CD4-positive, alpha-beta T cell (primary cell): ENCODE data around the gene REM1. TPM values are rescaled to one million over a fixed set of nuclear protein-coding genes. Genes with fewer than 3 reads are reported as not detected.
"Not testable (repeated sequence)": the region's sequence is repeated elsewhere in the genome, so short reads cannot be mapped to it uniquely, and the experiment has no call there.

ENCODE experiments used
- ATAC-seq: fragments of 200-7000 bp; cut with Tn5 transposase; one replicate; pipeline ENCODE4 v1.10.0; 2022; ENCODE audit warnings: mild to moderate bottlenecking; ENCODE audit not compliant: poor library complexity
- CTCF ChIA-PET: fragments of 350-600 bp; sonication (Branson Sonifier 250); formaldehyde crosslinking; loops from one replicate; lab custom pipeline; 2021; ENCODE audit warnings: antibody characterized with exemption, inconsistent platforms; lab: Charles Lee
- POLR2A ChIA-PET: fragments of 350-600 bp; sonication (Branson Sonifier 250); formaldehyde crosslinking; loops from one replicate; lab custom pipeline; 2021; ENCODE audit warnings: antibody characterized with exemption, inconsistent platforms; lab: Charles Lee
- DNase-seq, 14 experiments: peaks; one replicate each; pipeline ENCODE4 v3.0.0-alpha.2; 2013 to 2020; ENCODE audit warnings: mixed read lengths in 2 of 14
- H3K27ac ChIP-seq, 2 donors: one replicate each; pipeline versions ENCODE4 v1.5.1 to v1.7.0; 2013; ENCODE audit warnings: low read length in 2 of 2, low read depth in 1 of 2, mild to moderate bottlenecking in 1 of 2
- H3K27me3 ChIP-seq, 2 experiments: 1 replicate in 1 of 2; 2 replicates in 1 of 2; pipeline versions ENCODE4 v1.6.1 to v1.7.0; 2013; ENCODE audit warnings: low read length in 2 of 2, control low read depth in 1 of 2, mild to moderate bottlenecking in 1 of 2, moderate library complexity in 1 of 2; ENCODE audit not compliant: insufficient read depth in 2 of 2, control insufficient read depth in 1 of 2
- H3K36me3 ChIP-seq: one replicate; pipeline ENCODE4 v1.6.1; 2013; ENCODE audit warnings: low read length, control low read depth; ENCODE audit not compliant: insufficient read depth
- H3K4me1 ChIP-seq: one replicate; pipeline ENCODE4 v1.6.1; 2013; ENCODE audit warnings: low read length, control low read depth; ENCODE audit not compliant: insufficient read depth
- H3K4me3 ChIP-seq: one replicate; pipeline ENCODE4 v1.5.1; 2013; ENCODE audit warnings: mild to moderate bottlenecking, low read length, moderate library complexity
- H3K9me3 ChIP-seq, 2 experiments: 1 replicate in 1 of 2; 2 replicates in 1 of 2; pipeline versions ENCODE4 v1.6.1 to v1.7.0; 2013; ENCODE audit warnings: low read length in 2 of 2, mild to moderate bottlenecking in 2 of 2, control low read depth in 1 of 2, moderate library complexity in 1 of 2; ENCODE audit not compliant: control insufficient read depth in 1 of 2, insufficient read depth in 1 of 2
- H3K27ac Mint-ChIP-seq: one replicate; pipeline ENCODE4 v1.8.0; 2020; ENCODE audit warnings: mixed read lengths
- H3K27me3 Mint-ChIP-seq: one replicate; pipeline ENCODE4 v1.8.0; 2021; ENCODE audit warnings: mixed read lengths
- H3K36me3 Mint-ChIP-seq: one replicate; pipeline ENCODE4 v1.8.0; 2021; ENCODE audit warnings: low read depth, mixed read lengths
- H3K4me1 Mint-ChIP-seq: one replicate; pipeline ENCODE4 v1.8.0; 2021; ENCODE audit warnings: low read depth, mixed read lengths
- H3K4me3 Mint-ChIP-seq: one replicate; pipeline ENCODE4 v1.8.0; 2020; ENCODE audit warnings: mild to moderate bottlenecking, mixed read lengths
- H3K9me3 Mint-ChIP-seq: one replicate; pipeline ENCODE4 v1.8.0; 2020; ENCODE audit warnings: mixed read lengths
- intact Hi-C, 2 experiments: fragments of 100-400 bp; cut with DNase I in 1 of 2; cut with micrococcal nuclease in 1 of 2; formaldehyde crosslinking; loops; one replicate each; pipeline versions ENCODE4 v1.15.1 to v1.9.0; 2023 to 2025; cut with DNase I, micrococcal nuclease
- polyA plus RNA-seq, 2 donors: library from polyadenylated mRNA; unstranded; fragments of 120-200 nt; gene quantifications; one replicate each; pipeline ENCODE4 v1.2.1, GENCODE V29; 2013
- total RNA-seq, 174 experiments: library from RNA in 2 of 174; stranded (reverse) in 2 of 174; gene quantifications; one replicate each; pipeline ENCODE4 v1.2.3 and lab custom pipeline; 2021 to 2026
- TF ChIP-seq, protein P1 (sequence below): fragments of 200-600 bp; IDR thresholded peaks from one replicate; pipeline ENCODE4 v1.8.0; 2022; ENCODE audit warnings: antibody characterized with exemption, mild to moderate bottlenecking

The REM1 gene, protein sequence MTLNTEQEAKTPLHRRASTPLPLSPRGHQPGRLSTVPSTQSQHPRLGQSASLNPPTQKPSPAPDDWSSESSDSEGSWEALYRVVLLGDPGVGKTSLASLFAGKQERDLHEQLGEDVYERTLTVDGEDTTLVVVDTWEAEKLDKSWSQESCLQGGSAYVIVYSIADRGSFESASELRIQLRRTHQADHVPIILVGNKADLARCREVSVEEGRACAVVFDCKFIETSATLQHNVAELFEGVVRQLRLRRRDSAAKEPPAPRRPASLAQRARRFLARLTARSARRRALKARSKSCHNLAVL
- total RNA-seq (not detected), total RNA-seq (lab: John Stamatoyannopoulos, UW) (0 to 0.13 (median 0) reads per million in 172 experiments)
- polyA plus RNA-seq (2013, experiment 1 of 2), result not detected
- 0.22 TPM for polyA plus RNA-seq (2013, experiment 2 of 2)

DNA sequence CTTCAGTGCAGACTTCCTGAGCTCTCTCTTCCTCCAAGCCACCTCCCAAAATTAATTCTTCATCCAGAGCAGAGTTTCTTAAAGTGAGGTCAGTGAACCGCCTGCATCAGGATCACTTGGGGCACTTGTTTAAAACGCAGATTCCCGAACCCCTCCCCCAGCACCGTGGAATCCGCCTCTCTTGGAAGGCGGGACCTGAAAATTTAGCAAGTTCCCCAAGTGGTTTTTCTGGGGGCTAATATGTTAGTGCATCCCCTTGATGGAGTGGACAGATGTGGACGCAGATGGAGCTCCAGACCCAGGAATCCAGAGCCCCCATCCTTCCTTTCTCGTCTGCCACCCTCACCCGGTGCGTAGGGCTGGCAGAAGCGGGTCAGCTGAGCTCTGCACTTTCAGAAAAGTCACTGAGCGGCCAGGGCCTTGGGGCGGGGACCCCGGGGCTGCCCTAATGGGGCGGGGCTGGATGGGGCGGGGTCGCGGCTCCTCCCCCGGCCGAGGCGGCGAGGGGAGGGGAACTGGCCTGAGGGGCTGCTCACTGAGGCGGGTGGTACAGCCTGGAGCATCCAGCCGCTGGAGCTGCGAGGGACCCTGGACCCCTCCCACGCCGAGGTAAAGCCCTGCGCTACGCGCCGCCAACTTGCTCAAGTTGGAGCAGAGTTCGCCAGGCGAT is at the start of gene REM1, which contains the start of gene DEFB124:
REM1 (plus strand) TSS at position 531 of the 670 bp plus-strand sequence. CDS start 1,158 bp downstream, outside the sequence.
DEFB124 (minus strand) TSS at position 370 of the 670 bp plus-strand sequence. CDS start 2,114 bp downstream, outside the sequence.
- ChIA-PET POLR2A (no interaction called here), CTCF (interaction anchor here (0.8 to 1.3 kb wide), 2 partner anchors 15 to 28 kb away, joined by 3 read pairs; no protein-coding TSS in a partner anchor)
- no peak for ATAC-seq
- no peaks in the 10 kb centered on the region for H3K36me3 Mint-ChIP-seq
- H3K9me3 Mint-ChIP-seq, result no peaks in the 10 kb centered on the region
- no peak within 1 kb of the TSS for H3K4me3 Mint-ChIP-seq
- no peaks in the 10 kb centered on the region for H3K36me3 ChIP-seq
- TF ChIP-seq, protein P1, sequence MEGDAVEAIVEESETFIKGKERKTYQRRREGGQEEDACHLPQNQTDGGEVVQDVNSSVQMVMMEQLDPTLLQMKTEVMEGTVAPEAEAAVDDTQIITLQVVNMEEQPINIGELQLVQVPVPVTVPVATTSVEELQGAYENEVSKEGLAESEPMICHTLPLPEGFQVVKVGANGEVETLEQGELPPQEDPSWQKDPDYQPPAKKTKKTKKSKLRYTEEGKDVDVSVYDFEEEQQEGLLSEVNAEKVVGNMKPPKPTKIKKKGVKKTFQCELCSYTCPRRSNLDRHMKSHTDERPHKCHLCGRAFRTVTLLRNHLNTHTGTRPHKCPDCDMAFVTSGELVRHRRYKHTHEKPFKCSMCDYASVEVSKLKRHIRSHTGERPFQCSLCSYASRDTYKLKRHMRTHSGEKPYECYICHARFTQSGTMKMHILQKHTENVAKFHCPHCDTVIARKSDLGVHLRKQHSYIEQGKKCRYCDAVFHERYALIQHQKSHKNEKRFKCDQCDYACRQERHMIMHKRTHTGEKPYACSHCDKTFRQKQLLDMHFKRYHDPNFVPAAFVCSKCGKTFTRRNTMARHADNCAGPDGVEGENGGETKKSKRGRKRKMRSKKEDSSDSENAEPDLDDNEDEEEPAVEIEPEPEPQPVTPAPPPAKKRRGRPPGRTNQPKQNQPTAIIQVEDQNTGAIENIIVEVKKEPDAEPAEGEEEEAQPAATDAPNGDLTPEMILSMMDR, result no peak
- peaks cover 8% of the 10 kb centered on the region for H3K4me1 ChIP-seq
- H3K27ac Mint-ChIP-seq, result no peak within 1 kb of the TSS
- H3K27ac ChIP-seq, result no peak within 1 kb of the TSS
- H3K4me3 ChIP-seq, result no peak within 1 kb of the TSS
- no peaks in the 10 kb centered on the region for H3K4me1 Mint-ChIP-seq
- H3K27me3 Mint-ChIP-seq, result peaks cover 62% of the 10 kb centered on the region
- intact Hi-C loops, result no loop called here
- DNase-seq, result no peak
- H3K27me3 ChIP-seq, result peaks cover 22 to 35% of the 10 kb centered on the region in 2 experiments
- H3K9me3 ChIP-seq, result peaks cover 0 to 17% of the 10 kb centered on the region in 2 experiments

DNA sequence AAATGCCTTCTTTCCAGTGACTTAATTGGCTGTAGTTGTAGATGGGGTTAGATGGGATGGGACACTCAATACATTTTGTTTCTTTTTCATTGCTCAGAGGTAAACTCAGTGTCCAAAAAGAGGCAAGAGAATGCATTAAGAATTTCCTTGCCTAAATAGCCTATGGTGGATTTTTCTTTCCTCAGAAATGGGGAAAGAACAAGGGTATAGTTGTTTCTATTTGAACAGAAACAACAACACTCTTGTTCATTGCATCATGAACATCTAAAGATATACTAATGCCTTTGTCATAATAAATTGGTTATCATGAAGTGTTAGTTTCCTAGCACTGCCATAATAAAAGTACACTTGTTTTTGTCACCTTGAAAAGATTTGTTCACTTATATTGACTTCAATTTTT is 49.3 kb upstream of the REM1 start:
- CTCF ChIA-PET, result no interaction called here

DNA sequence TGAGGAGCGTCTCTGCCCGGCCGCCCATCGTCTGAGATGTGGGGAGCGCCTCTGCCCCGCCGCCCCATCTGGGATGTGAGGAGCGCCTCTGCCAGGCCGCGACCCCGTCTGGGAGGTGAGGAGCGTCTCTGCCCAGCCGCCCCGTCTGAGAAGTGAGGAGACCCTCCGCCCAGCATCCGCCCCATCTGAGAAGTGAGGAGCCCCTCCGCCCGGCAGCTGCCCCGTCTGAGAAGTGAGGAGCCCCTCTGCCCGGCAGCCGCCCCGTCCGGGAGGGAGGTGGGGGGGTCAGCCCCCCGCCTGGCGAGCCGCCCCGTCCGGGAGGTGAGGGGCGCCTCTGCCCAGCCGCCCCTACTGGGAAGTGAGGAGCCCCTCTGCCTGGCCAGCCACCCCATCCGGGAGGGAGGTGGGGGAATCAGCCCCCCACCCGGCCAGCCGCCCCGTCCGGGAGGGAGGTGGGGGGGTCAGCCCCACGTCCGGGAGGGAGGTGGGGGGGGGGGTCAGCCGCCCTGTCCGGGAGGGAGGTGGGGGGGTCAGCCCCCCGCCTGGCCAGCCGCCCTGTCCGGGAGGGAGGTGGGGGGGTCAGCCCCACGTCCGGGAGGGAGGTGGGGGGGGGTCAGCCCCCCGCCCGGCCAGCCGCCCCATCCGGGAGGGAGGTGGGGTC is 48.1 kb upstream of the REM1 start:
- H3K4me3 Mint-ChIP-seq, intact Hi-C loops, H3K9me3 Mint-ChIP-seq, H3K4me3 ChIP-seq, H3K9me3 ChIP-seq, CTCF ChIA-PET, H3K36me3 ChIP-seq, H3K27me3 ChIP-seq, ATAC-seq, POLR2A ChIA-PET, H3K4me1 ChIP-seq, DNase-seq, H3K27ac Mint-ChIP-seq, H3K4me1 Mint-ChIP-seq, H3K36me3 Mint-ChIP-seq, H3K27ac ChIP-seq: not testable (repeated sequence)
- H3K27me3 Mint-ChIP-seq, result peaks cover 11% of the 10 kb centered on the region

More for the DNA sequence above, 49.3 kb upstream of the REM1 start:
- Histone ChIP-seq H3K9me3 (no peaks in the 10 kb centered on the region), H3K27me3 (peaks cover 0 to 1% of the 10 kb centered on the region in 2 experiments), H3K36me3 (no peaks in the 10 kb centered on the region), H3K27ac (no peak overlapping the region), H3K4me3 (no peak overlapping the region), H3K4me1 (no peaks in the 10 kb centered on the region)
- Mint-ChIP-seq H3K27me3 (peaks cover 13% of the 10 kb centered on the region), H3K9me3 (no peaks in the 10 kb centered on the region), H3K27ac (no peak overlapping the region), H3K4me3 (no peak overlapping the region), H3K4me1 (no peaks in the 10 kb centered on the region), H3K36me3 (no peaks in the 10 kb centered on the region)
- DNase-seq (no peak), ATAC-seq (no peak)
- POLR2A ChIA-PET, result no interaction called here
- TF ChIP-seq, protein P1, result no peak
- intact Hi-C loops, result no loop called here

DNA sequence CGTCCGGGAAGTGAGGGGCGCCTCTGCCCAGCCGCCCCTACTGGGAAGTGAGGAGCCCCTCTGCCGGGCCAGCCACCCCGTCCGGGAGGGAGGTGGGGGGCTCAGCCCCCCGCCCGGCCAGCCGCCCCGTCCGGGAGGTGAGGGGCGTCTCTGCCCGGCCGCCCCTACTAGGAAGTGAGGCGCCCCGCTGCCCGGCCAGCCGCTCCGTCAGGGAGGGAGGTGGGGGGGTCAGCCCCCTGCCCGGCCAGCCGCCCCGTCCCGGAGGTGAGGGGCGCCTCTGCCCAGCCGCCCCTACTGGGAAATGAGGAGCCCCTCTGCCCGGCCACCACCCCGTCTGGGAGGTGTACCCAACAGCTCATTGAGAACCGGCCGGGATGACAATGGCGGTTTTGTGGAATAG is 47.5 kb upstream of the REM1 start:
- CTCF ChIA-PET, H3K36me3 Mint-ChIP-seq, H3K4me3 Mint-ChIP-seq: not testable (repeated sequence)

More for the DNA sequence above, 47.5 kb upstream of the REM1 start:
- H3K9me3 ChIP-seq, intact Hi-C loops, H3K36me3 ChIP-seq, POLR2A ChIA-PET, H3K27me3 ChIP-seq, H3K27ac Mint-ChIP-seq, H3K27ac ChIP-seq, H3K4me1 ChIP-seq, ATAC-seq, H3K4me1 Mint-ChIP-seq, H3K4me3 ChIP-seq, H3K9me3 Mint-ChIP-seq, DNase-seq: not testable (repeated sequence)
- H3K27me3 Mint-ChIP-seq, result peaks cover 15% of the 10 kb centered on the region
